ENCODE results near the gene MRGPRE.

The MRGPRE gene

GRCh38 chr11:3221408-3222002, 10.7 kb downstream of the MRGPRE start:
- no peak for TF ChIP-seq CTCF (IDR thresholded peaks at IDR 0.05; ENCODE audit: low read depth, low read length, missing control alignments)
- no peak overlapping the region for H3K4me3 ChIP-seq (ENCODE audit: low read depth, low read length)
- DNase-seq (ENCODE audit: low read depth) = no peak
- in situ Hi-C loops (cut with HindIII; ENCODE audit: low sequenced_read_pairs) = no loop called here

- no peak for DNase-seq (ENCODE audit: low read depth)
- H3K4me3 ChIP-seq (ENCODE audit: low read depth, low read length) = no peak overlapping the region
- no peak for TF ChIP-seq CTCF (IDR thresholded peaks at IDR 0.05; ENCODE audit: low read depth, low read length, missing control alignments)
- in situ Hi-C loops (cut with HindIII; ENCODE audit: low sequenced_read_pairs) = no loop called here
Observed at GRCh38 chr11:3220521-3221407, 11.5 kb downstream of the MRGPRE start.

- no peak for DNase-seq (ENCODE audit: low read depth)
- H3K4me3 ChIP-seq (ENCODE audit: low read depth, low read length) = no peak overlapping the region
- in situ Hi-C loops (cut with HindIII; ENCODE audit: low sequenced_read_pairs) = no loop called here
- TF ChIP-seq CTCF (IDR thresholded peaks at IDR 0.05; ENCODE audit: low read depth, low read length, missing control alignments) = no peak
Observed at GRCh38 chr11:3220101-3220500, 12.1 kb downstream of the MRGPRE start.

GRCh38 chr11:3219281-3219892, 12.8 kb downstream of the MRGPRE start:
- in situ Hi-C loops (cut with HindIII; ENCODE audit: low sequenced_read_pairs) = no loop called here
- no peak overlapping the region for H3K4me3 ChIP-seq (ENCODE audit: low read depth, low read length)
- no peak for DNase-seq (ENCODE audit: low read depth)
- no peak for TF ChIP-seq CTCF (IDR thresholded peaks at IDR 0.05; ENCODE audit: low read depth, low read length, missing control alignments)

GRCh38 chr11:3218483-3219280, 13.5 kb downstream of the MRGPRE start, which contains the start of gene MRGPRG:
MRGPRG (minus strand) TSS chr11:3218813; CDS start chr11:3218813, 0 bp downstream.
- H3K4me3 ChIP-seq (ENCODE audit: low read depth, low read length) = no peak within 1 kb of the TSS
- in situ Hi-C loops (cut with HindIII; ENCODE audit: low sequenced_read_pairs) = no loop called here
- no peak for DNase-seq (ENCODE audit: low read depth)
- TF ChIP-seq CTCF (IDR thresholded peaks at IDR 0.05; ENCODE audit: low read depth, low read length, missing control alignments) = no peak
